PC-9 (cell line): ENCODE data around the gene TNK2. TPM values are rescaled to one million over a fixed set of nuclear protein-coding genes. Genes with fewer than 3 reads are reported as not detected.

Experiments used
- BruUV-seq: library from RNA; stranded (reverse); fragments of 400-500 nt; replicated peaks from 2 replicates; lab custom pipeline; 2021; lab: Mats Ljungman, UMichigan
- CTCF ChIA-PET: fragments of 300-600 bp; sonication (Branson Sonifier 250); formaldehyde crosslinking; loops from one replicate; lab custom pipeline; 2022; ENCODE audit warnings: antibody characterized with exemption; lab: Charles Lee
- POLR2A ChIA-PET: fragments of 300-600 bp; sonication (Branson Sonifier 250); formaldehyde crosslinking; loops from one replicate; lab custom pipeline; 2022; ENCODE audit warnings: antibody characterized with exemption; ENCODE audit not compliant: unreplicated experiment; lab: Charles Lee
- DNase-seq, 2 experiments: peaks; one replicate each; pipeline versions ENCODE4 v3.0.0 to v3.0.0-alpha.2; 2015 to 2022; ENCODE audit warnings: mixed read lengths in 1 of 2
- H2AFZ ChIP-seq: fragments of 200-600 bp; sonication (generic); 2 replicates; pipeline ENCODE4 v1.8.1; 2017; ENCODE audit warnings: antibody characterized with exemption
- H3F3A ChIP-seq: fragments of 200-600 bp; sonication (generic); 2 replicates; pipeline ENCODE4 v1.8.1; 2017; ENCODE audit warnings: antibody characterized with exemption, mild to moderate bottlenecking, low read depth; ENCODE audit not compliant: insufficient read depth
- H3K27ac ChIP-seq: fragments of 200-600 bp; sonication (generic); 2 replicates; pipeline ENCODE4 v1.6.1; 2016; ENCODE audit warnings: mixed run types
- H3K27me3 ChIP-seq: fragments of 200-600 bp; sonication (generic); 2 replicates; pipeline ENCODE4 v1.6.1; 2016; ENCODE audit warnings: low read depth, mixed run types; ENCODE audit not compliant: insufficient read depth
- H3K36me3 ChIP-seq: fragments of 200-600 bp; sonication (generic); 2 replicates; pipeline ENCODE4 v1.6.1; 2016; ENCODE audit warnings: low read depth, mixed run types
- H3K4me1 ChIP-seq: fragments of 200-600 bp; sonication (generic); replicated peaks from 2 replicates; pipeline ENCODE4 v1.6.1; 2016; ENCODE audit warnings: mixed run types; ENCODE audit not compliant: insufficient read depth
- H3K4me2 ChIP-seq: fragments of 200-600 bp; sonication (generic); 2 replicates; pipeline ENCODE4 v1.6.1; 2017; ENCODE audit warnings: mixed run types
- H3K4me3 ChIP-seq: fragments of 200-600 bp; sonication (generic); 2 replicates; pipeline ENCODE4 v1.6.1; 2016; ENCODE audit warnings: mixed run types
- H3K79me2 ChIP-seq: fragments of 200-600 bp; sonication (generic); 2 replicates; pipeline ENCODE4 v1.6.1; 2017; ENCODE audit warnings: low read depth, mixed run types
- H3K9me2 ChIP-seq: fragments of 200-600 bp; sonication (generic); 2 replicates; pipeline ENCODE4 v1.8.1; 2017; ENCODE audit warnings: mild to moderate bottlenecking; ENCODE audit not compliant: insufficient read depth
- H3K9me3 ChIP-seq: fragments of 200-600 bp; sonication (generic); 2 replicates; pipeline ENCODE4 v1.8.1; 2016; ENCODE audit warnings: low read depth; ENCODE audit not compliant: insufficient read depth
- H4K20me1 ChIP-seq: fragments of 200-600 bp; sonication (generic); 2 replicates; pipeline ENCODE4 v1.8.1; 2017; ENCODE audit not compliant: insufficient read depth
- EZH2 ChIP-seq: fragments of 200-600 bp; sonication (generic); IDR thresholded peaks from 2 replicates; pipeline ENCODE4 v1.8.0; 2017; ENCODE audit warnings: antibody characterized with exemption, low read depth
- intact Hi-C: fragments of 100-400 bp; cut with micrococcal nuclease; formaldehyde crosslinking; loops from one replicate; pipeline ENCODE4 v1.10.0; 2022; ENCODE audit not compliant: unreplicated experiment
- total RNA-seq: library from RNA; stranded (reverse); gene quantifications from 2 replicates; pipeline ENCODE4 v1.2.3, GENCODE V29; 2021
- TF ChIP-seq, protein P1 (sequence below): fragments of 200-600 bp; sonication (generic); conservative IDR thresholded peaks from 2 replicates; pipeline ENCODE4 v1.6.1; 2017; ENCODE audit warnings: mixed run types, antibody characterized with exemption, mild to moderate bottlenecking, moderate library complexity

The TNK2 gene
- total RNA-seq, 1 experiment from 2014 or later, result 118 TPM

DNA sequence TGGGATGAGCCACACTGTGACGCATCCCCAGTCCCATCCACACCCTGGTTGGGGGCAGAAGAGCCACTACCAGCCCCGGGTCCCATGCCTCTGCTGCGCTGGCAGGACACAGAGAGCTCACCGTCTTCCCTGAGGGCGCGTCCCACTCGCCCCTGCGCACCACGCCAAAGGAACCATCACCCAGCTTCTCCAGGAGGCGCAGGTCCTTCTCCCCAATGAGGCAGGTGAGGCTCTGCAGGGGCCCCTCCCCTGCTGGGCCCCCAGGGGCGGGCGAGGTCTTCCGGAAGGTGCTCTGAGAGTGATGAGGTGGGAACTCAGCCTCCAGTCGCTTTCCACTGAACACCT is 23.7 kb downstream of the TNK2 start:
- Histone ChIP-seq H2AFZ (no peak overlapping the region), H3K9me2 (no peaks in the 10 kb centered on the region), H3K9me3 (no peaks in the 10 kb centered on the region), H3F3A (peaks cover 43% of the 10 kb centered on the region), H3K4me1 (no peaks in the 10 kb centered on the region), H3K27ac (no peak overlapping the region), H3K4me3 (no peak overlapping the region), H3K27me3 (no peaks in the 10 kb centered on the region), H3K79me2 (no peaks in the 10 kb centered on the region), H3K4me2 (no peak overlapping the region), H3K36me3 (peaks cover 6% of the 10 kb centered on the region; the same call in 1 of the 2 replicates), H4K20me1 (no peaks in the 10 kb centered on the region)
- intact Hi-C loops, result no loop called here
- no peak for DNase-seq
- ChIA-PET CTCF (interaction anchor here (1.6 kb wide), 1 partner anchor 10 kb away, joined by 4 read pairs; no protein-coding TSS in a partner anchor), POLR2A (no interaction called here)
- BruUV-seq, result no TSS peak
- TF ChIP-seq, protein P1, sequence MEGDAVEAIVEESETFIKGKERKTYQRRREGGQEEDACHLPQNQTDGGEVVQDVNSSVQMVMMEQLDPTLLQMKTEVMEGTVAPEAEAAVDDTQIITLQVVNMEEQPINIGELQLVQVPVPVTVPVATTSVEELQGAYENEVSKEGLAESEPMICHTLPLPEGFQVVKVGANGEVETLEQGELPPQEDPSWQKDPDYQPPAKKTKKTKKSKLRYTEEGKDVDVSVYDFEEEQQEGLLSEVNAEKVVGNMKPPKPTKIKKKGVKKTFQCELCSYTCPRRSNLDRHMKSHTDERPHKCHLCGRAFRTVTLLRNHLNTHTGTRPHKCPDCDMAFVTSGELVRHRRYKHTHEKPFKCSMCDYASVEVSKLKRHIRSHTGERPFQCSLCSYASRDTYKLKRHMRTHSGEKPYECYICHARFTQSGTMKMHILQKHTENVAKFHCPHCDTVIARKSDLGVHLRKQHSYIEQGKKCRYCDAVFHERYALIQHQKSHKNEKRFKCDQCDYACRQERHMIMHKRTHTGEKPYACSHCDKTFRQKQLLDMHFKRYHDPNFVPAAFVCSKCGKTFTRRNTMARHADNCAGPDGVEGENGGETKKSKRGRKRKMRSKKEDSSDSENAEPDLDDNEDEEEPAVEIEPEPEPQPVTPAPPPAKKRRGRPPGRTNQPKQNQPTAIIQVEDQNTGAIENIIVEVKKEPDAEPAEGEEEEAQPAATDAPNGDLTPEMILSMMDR, result no peak
- TF ChIP-seq EZH2, result no peak

DNA sequence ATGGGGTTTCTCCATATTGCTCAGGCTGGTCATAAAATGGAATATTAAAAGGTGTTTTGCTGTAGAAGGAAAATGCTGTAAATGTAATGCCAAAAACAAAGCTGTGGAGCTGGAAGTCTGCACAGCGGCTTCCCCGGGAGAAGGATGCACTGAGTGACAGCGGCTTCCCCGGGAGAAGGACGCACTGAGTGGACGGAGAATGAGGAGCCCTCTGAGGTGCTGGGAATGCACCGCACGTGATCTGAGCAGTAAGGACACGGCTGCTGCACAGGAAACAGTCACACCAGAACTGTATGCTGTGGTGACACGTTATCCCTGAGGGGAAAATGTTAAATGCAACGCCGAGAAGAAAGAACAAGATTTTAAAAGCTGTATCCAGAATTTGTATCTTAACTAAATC is 24.6 kb downstream of the TNK2 start:
- Histone ChIP-seq H3K79me2 (no peaks in the 10 kb centered on the region), H4K20me1 (no peaks in the 10 kb centered on the region), H3F3A (peaks cover 39% of the 10 kb centered on the region), H3K27ac (no peak overlapping the region), H3K9me2 (no peaks in the 10 kb centered on the region), H3K36me3 (peaks cover 13% of the 10 kb centered on the region; the same call in 1 of the 2 replicates), H3K4me1 (peaks cover 5% of the 10 kb centered on the region; the same call in 1 of the 2 replicates), H2AFZ (no peak overlapping the region), H3K27me3 (no peaks in the 10 kb centered on the region), H3K4me2 (no peak overlapping the region), H3K4me3 (no peak overlapping the region), H3K9me3 (no peaks in the 10 kb centered on the region)
- BruUV-seq, result no TSS peak
- ChIA-PET CTCF (interaction anchor here (1.6 kb wide), 1 partner anchor 10 kb away, joined by 4 read pairs; no protein-coding TSS in a partner anchor), POLR2A (no interaction called here)
- intact Hi-C loops, result no loop called here
- no peak for TF ChIP-seq EZH2
- TF ChIP-seq, protein P1, result no peak
- no peak for DNase-seq

DNA sequence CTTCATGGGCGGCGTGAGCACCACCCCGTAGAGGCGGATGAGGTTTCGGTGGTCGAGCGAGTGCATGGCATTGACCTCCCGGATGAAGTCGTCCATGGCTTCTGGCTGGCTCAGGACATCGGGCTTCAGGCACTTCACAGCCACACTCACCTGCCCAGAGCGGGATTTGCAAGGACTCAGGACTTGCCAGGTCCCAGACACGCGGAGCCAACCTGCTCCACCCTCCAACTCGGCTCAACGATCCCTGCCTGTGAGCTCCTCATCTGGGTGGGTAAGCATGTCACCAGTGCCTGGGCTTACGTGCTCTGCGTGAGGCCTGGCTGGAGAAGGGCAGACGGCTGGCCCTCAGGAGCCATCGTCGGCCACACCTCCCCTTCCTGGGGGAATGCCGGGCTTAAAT is 25.2 kb downstream of the TNK2 start:
- Histone ChIP-seq H3K79me2 (0 out of 2 replicates have a peak, but pooled peaks cover under 1% of the 10 kb centered on the region), H3K4me2 (no peak overlapping the region), H3K36me3 (peaks cover 13% of the 10 kb centered on the region; the same call in 1 of the 2 replicates), H3K27me3 (no peaks in the 10 kb centered on the region), H3K27ac (no peak overlapping the region), H3K9me2 (no peaks in the 10 kb centered on the region), H3K9me3 (no peaks in the 10 kb centered on the region), H4K20me1 (no peaks in the 10 kb centered on the region), H3F3A (peaks cover 37% of the 10 kb centered on the region; the same call in 1 of the 2 replicates), H3K4me1 (peaks cover 11% of the 10 kb centered on the region), H3K4me3 (no peak overlapping the region), H2AFZ (no peak overlapping the region)
- BruUV-seq, result no TSS peak
- ChIA-PET CTCF (interaction anchor here (1.6 kb wide), 1 partner anchor 11 kb away, joined by 4 read pairs; no protein-coding TSS in a partner anchor), POLR2A (no interaction called here)
- no peak for TF ChIP-seq EZH2
- TF ChIP-seq, protein P1, result no peak
- intact Hi-C loops, result no loop called here
- DNase-seq, result no peak
